MM.1S (cell line): ENCODE measurements around the gene TANGO2.

Experiments used
- DNase-seq: peaks from one replicate; pipeline ENCODE4 v3.0.0-alpha.2; 2015
- H2AFZ ChIP-seq: fragments of 300-600 bp; sonication (generic); 2 replicates; pipeline ENCODE4 v1.6.0; 2016; ENCODE audit warnings: antibody characterized with exemption, low read length
- H3F3A ChIP-seq: fragments of 300-600 bp; sonication (generic); 2 replicates; pipeline ENCODE4 v1.6.1; 2016; ENCODE audit warnings: mild to moderate bottlenecking, antibody characterized with exemption, low read length, moderate library complexity, mixed read lengths; ENCODE audit not compliant: insufficient read depth
- H3K27ac ChIP-seq: fragments of 300-600 bp; sonication (generic); 2 replicates; pipeline ENCODE4 v1.5.1; 2016; ENCODE audit warnings: mild to moderate bottlenecking, low read length
- H3K27me3 ChIP-seq: fragments of 300-600 bp; sonication (generic); replicated peaks from 2 replicates; pipeline ENCODE4 v1.6.0; 2016; ENCODE audit warnings: low read length; ENCODE audit not compliant: insufficient read depth
- H3K36me3 ChIP-seq: fragments of 300-600 bp; sonication (generic); replicated peaks from 2 replicates; pipeline ENCODE4 v1.6.1; 2016; ENCODE audit warnings: mild to moderate bottlenecking, low read length, mixed read lengths; ENCODE audit not compliant: insufficient read depth
- H3K4me1 ChIP-seq: fragments of 300-600 bp; sonication (generic); 2 replicates; pipeline ENCODE4 v1.6.1; 2016; ENCODE audit warnings: low read length, mixed read lengths
- H3K4me2 ChIP-seq: fragments of 300-600 bp; sonication (generic); 2 replicates; pipeline ENCODE4 v1.6.0; 2016; ENCODE audit warnings: low read depth, low read length
- H3K4me3 ChIP-seq: fragments of 300-600 bp; sonication (generic); 2 replicates; pipeline ENCODE4 v1.5.1; 2016; ENCODE audit warnings: low read length, mixed read lengths
- H3K79me2 ChIP-seq: fragments of 300-600 bp; sonication (generic); 2 replicates; pipeline ENCODE4 v1.6.1; 2016; ENCODE audit warnings: mixed run types, low read length, mixed read lengths
- H3K9ac ChIP-seq: fragments of 300-600 bp; sonication (generic); 2 replicates; pipeline ENCODE4 v1.6.1; 2016; ENCODE audit warnings: low read length, mixed read lengths
- H3K9me2 ChIP-seq: fragments of 300-600 bp; sonication (generic); replicated peaks from 2 replicates; pipeline ENCODE4 v1.6.1; 2016; ENCODE audit warnings: mild to moderate bottlenecking, low read length, mixed read lengths; ENCODE audit not compliant: insufficient read depth
- H3K9me3 ChIP-seq: fragments of 300-600 bp; sonication (generic); replicated peaks from 2 replicates; pipeline ENCODE4 v1.6.1; 2016; ENCODE audit warnings: mild to moderate bottlenecking, low read length, mixed read lengths; ENCODE audit not compliant: insufficient read depth
- H4K20me1 ChIP-seq: fragments of 300-600 bp; sonication (generic); 2 replicates; pipeline ENCODE4 v1.6.1; 2016; ENCODE audit warnings: mild to moderate bottlenecking, low read length, moderate library complexity, mixed read lengths; ENCODE audit not compliant: insufficient read depth
- EZH2 ChIP-seq: fragments of 300-600 bp; sonication (generic); optimal IDR thresholded peaks from 2 replicates; pipeline ENCODE3; 2017; ENCODE audit warnings: low read depth, mild to moderate bottlenecking, antibody characterized with exemption, low read length, mixed read lengths
- EZH2phosphoT487 ChIP-seq: fragments of 300-600 bp; sonication (generic); IDR thresholded peaks from 2 replicates; pipeline ENCODE4 v1.6.1; 2018; ENCODE audit warnings: antibody characterized with exemption, low read length
- TF ChIP-seq, protein P1 (sequence below): fragments of 300-600 bp; sonication (generic); IDR thresholded peaks from 2 replicates; pipeline ENCODE4 v1.5.1; 2016; ENCODE audit warnings: antibody characterized with exemption, low read length, mixed read lengths

The TANGO2 gene

DNA sequence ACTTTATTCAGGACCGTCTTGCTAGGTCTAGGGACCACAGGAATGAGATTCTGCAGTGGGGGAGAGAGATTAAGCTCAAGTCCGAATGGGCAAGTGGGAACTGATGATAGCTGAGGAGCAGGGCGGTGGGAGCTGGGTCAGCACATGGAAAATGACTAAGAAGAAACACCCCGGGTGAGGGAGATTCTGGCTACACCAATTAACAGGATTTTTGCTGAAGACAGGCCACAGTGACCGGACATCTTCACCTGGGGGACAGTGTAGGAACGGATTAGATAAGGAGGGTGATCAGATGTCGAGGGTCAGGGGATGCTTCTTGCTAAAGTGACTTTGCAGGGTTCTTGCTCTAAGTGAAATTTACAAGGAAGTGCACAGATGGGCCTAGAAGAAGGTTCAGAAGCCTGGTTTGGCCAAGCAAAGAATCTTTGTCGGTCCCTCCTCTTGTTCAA is 50.6 kb downstream of the TANGO2 start:
- no peak overlapping the region for H3K4me3 ChIP-seq
- H3K4me1 ChIP-seq = no peaks in the 10 kb centered on the region
- no peaks in the 10 kb centered on the region for H3K27me3 ChIP-seq
- TF ChIP-seq EZH2 = no peak
- no peak for TF ChIP-seq EZH2phosphoT487
- TF ChIP-seq, protein P1, sequence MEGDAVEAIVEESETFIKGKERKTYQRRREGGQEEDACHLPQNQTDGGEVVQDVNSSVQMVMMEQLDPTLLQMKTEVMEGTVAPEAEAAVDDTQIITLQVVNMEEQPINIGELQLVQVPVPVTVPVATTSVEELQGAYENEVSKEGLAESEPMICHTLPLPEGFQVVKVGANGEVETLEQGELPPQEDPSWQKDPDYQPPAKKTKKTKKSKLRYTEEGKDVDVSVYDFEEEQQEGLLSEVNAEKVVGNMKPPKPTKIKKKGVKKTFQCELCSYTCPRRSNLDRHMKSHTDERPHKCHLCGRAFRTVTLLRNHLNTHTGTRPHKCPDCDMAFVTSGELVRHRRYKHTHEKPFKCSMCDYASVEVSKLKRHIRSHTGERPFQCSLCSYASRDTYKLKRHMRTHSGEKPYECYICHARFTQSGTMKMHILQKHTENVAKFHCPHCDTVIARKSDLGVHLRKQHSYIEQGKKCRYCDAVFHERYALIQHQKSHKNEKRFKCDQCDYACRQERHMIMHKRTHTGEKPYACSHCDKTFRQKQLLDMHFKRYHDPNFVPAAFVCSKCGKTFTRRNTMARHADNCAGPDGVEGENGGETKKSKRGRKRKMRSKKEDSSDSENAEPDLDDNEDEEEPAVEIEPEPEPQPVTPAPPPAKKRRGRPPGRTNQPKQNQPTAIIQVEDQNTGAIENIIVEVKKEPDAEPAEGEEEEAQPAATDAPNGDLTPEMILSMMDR = no peak
- no peak for DNase-seq
- H3K79me2 ChIP-seq = no peaks in the 10 kb centered on the region
- no peak overlapping the region for H3K4me2 ChIP-seq
- no peaks in the 10 kb centered on the region for H3K36me3 ChIP-seq
- H3F3A ChIP-seq = no peaks in the 10 kb centered on the region
- H3K9me2 ChIP-seq = no peaks in the 10 kb centered on the region
- H4K20me1 ChIP-seq = no peaks in the 10 kb centered on the region
- H3K9me3 ChIP-seq = no peaks in the 10 kb centered on the region
- no peak overlapping the region for H3K27ac ChIP-seq
- no peak overlapping the region for H2AFZ ChIP-seq
- no peak overlapping the region for H3K9ac ChIP-seq

DNA sequence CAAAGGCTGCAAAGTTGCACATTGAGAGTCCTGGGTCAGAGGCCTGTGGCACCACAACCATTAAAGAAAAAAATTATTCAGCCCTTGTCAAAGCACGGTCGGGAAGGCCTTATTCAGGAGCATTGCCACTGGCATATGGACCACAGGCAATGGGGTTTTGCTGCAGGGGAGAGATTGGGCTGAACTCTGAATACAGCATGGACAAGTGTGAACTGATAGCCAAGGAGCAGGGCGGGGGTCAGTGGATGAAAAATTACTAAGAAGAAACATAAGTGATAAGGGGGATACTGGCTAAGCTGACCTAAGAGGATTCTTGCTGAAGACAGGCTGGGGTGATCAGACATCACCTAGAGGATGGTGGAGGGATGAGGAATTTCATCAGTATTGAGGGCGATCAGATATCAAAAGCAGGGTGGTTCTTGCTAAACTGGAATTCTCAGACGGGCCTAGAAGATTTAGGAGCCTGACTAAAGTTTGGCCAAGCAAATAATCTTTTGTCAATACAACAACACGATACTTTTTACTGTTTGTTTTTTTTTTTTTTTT is 55.8 kb downstream of the TANGO2 start:
- Histone ChIP-seq H3K27ac (no peak overlapping the region), H3K27me3 (no peaks in the 10 kb centered on the region), H3K9me2 (no peaks in the 10 kb centered on the region), H2AFZ (no peak overlapping the region), H3K79me2 (peaks cover 14% of the 10 kb centered on the region), H4K20me1 (no peaks in the 10 kb centered on the region), H3K4me1 (peaks cover 6% of the 10 kb centered on the region; the same call in 1 of the 2 replicates), H3F3A (no peaks in the 10 kb centered on the region), H3K9me3 (no peaks in the 10 kb centered on the region), H3K9ac (no peak overlapping the region), H3K4me2 (no peak overlapping the region), H3K4me3 (no peak overlapping the region), H3K36me3 (no peaks in the 10 kb centered on the region)
- TF ChIP-seq EZH2phosphoT487 (no peak), EZH2 (no peak)
- TF ChIP-seq, protein P1 = no peak
- DNase-seq = no peak

DNA sequence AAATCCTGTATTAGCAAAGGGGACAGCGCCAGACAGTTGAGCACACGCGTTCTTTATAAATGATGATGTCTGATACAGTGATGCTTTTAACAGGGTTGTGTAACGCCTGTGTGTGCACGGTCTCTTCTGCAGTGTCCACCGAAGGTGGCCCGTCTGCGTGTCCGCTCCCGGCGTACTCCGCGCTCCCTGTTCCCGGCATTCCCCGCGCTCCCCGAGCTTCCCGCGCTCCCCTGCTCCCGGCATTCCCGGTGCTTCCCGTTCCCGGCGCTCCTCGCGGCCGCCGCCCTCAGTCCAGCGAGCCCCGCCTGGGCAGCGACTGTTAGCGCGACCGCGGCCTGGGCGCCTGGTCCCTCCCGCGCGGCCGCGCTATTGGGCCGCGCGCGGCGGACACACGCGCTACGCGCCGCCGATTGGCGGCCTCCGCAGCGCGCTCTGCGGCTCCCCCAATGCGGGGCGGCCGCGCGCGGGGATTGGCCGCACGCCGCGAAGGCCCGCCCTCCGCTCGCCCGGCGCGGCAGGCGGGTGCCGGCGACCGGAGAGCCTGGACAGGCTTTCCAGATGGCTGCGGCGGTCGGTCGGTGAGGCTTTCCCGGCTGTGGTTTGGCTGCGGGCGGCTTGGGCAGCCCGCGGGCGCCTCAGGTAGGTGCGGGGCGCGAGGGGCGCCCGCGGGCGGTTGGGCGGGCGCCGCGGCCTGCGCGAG is 59.0 kb downstream of the TANGO2 start, which contains the start of gene DGCR8:
TSS of gene DGCR8 (plus strand) at position 497 of the 700 bp plus-strand sequence. CDS start 5,723 bp downstream, outside the sequence.
- peak within 1 kb of the TSS; percentile 52; the same call in 1 of the 2 replicates for H3K27ac ChIP-seq
- H3K9me2 ChIP-seq = no peaks in the 10 kb centered on the region
- peak within 1 kb of the TSS; percentile 99 for H3K4me2 ChIP-seq
- peak within 1 kb of the TSS; percentile 99 for H2AFZ ChIP-seq
- peaks cover 46% of the 10 kb centered on the region for H3K79me2 ChIP-seq
- peaks cover 6% of the 10 kb centered on the region; the same call in 1 of the 2 replicates for H3K4me1 ChIP-seq
- H3K9me3 ChIP-seq = no peaks in the 10 kb centered on the region
- H4K20me1 ChIP-seq = 0 out of 2 replicates have a peak, but pooled peaks cover 8% of the 10 kb centered on the region
- DNase-seq = peak; percentile 87
- H3F3A ChIP-seq = no peaks in the 10 kb centered on the region
- TF ChIP-seq, protein P1 = no peak
- peak within 1 kb of the TSS; percentile 80 for H3K4me3 ChIP-seq
- no peaks in the 10 kb centered on the region for H3K36me3 ChIP-seq
- no peaks in the 10 kb centered on the region for H3K27me3 ChIP-seq
- H3K9ac ChIP-seq = peak within 1 kb of the TSS; percentile 82
